NCI-H446 (cell line): Measurements from ENCODE around the gene SLC5A3.

ENCODE experiments used
- DNase-seq, 2 experiments: peaks; one replicate each; lab custom pipeline; 2025; lab: John Stamatoyannopoulos, UW

The SLC5A3 gene

DNA sequence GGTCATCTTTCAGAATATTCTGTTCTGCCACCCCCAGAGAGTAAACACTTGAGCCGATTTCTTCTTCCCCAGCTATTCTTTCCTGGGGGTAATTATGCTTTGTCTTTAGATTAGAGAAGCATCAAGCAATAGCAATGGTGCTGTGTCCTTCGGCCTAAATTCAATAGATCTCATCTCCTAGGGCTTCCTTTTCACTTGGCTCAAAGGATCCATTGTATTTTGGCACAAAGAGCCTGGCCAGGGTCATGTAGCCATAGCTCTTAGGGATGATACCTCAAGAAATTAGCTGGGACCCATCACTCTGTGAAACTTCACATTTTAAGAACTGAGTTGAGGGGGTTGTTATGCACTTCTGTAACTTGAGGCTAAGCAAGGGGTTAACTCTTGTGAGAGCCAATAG lies 27.0 kb downstream of the SLC5A3 start:
- no peak for DNase-seq

DNA sequence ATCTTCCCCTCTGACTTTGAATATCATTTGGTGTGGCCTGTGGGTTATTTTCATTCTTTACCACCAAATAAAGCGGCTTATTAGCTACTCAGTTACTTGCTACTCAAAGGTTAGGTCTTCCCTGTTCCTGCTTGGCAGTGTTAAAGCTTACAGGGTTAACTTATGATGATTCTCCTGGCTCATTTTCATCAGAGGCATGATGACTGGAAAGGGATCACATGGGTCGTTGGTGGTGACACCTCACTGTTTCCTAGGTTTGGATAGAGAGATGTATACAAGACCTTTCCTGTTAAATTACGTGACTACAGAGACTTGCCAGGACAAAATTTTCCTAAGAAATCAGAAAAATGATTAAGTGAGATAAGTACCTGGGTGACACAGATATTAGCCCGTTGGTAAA lies 27.4 kb downstream of the SLC5A3 start:
- no peak for DNase-seq

- DNase-seq: no peak
Observed at GRCh38 chr21:34105947-34106541, 32.7 kb downstream of the SLC5A3 start.

- DNase-seq: no peak
Observed at GRCh38 chr21:34107606-34108005, 34.2 kb downstream of the SLC5A3 start.

- DNase-seq: no peak
Observed at GRCh38 chr21:34109075-34109474, 35.7 kb downstream of the SLC5A3 start.

DNA sequence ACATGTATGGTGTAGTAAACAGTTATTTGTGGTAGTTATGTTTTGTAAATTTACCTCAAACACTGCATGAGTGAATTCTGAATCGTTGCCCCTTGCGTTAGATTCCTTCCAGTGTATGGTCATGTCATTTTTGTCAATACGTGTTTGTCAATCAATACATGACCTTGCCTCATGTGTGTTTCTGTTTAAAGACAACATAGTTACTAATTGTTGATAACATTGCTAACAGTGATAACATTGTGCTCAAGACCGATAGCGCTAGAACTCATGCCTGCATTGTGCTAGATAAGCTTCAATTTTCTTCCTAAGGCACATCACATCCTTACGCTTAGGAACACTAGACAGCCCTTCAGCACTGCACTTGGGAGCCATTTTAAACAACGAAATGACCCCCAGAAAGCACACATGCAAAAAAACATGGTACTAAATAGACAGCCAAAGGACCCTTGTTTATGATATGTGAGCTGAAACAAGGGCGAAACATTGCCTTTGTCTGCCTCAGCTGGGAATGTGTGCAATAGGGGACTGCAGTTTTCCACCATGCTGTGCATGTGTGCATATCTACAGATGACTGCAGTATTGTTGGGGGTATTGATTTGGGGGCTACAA lies 37.3 kb downstream of the SLC5A3 start:
- no peak for DNase-seq

DNA sequence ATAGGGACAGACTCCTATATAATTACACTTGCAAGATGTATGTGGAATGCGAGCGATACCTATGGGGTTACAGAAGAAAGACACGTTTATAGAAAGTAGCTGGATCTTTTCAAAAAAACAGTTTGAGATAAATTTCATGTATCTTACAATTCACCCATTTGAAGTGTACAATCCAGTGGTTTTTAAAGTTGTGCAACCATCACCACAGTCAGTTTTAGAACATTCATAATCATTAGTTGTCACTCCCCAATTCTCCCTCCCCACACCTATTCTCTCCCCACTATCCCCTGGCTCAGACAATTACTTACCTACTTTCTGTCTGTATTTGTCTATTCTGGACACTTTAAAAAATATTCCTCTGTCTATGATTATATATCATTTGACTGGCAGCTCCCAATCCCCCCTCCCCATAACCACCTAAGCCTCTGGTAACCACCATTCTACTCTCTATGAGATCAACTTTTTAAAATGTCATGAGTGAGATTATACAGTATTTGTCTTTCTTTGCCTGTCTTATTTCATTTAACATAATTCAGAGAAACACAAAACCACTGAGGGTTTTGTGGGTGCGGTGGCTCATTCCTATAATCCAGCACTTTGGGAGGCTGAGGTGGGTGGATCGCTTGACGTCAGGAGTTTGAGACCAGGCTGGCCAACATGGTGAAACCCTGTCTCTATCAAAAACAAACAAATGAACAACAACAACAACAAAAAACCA lies 39.1 kb downstream of the SLC5A3 start:
- DNase-seq: no peak

- DNase-seq: no peak
Observed at GRCh38 chr21:34113842-34114241, 40.5 kb downstream of the SLC5A3 start.

GRCh38 chr21:34115160-34115559 lies 41.8 kb downstream of the SLC5A3 start:
- DNase-seq: no peak

DNA sequence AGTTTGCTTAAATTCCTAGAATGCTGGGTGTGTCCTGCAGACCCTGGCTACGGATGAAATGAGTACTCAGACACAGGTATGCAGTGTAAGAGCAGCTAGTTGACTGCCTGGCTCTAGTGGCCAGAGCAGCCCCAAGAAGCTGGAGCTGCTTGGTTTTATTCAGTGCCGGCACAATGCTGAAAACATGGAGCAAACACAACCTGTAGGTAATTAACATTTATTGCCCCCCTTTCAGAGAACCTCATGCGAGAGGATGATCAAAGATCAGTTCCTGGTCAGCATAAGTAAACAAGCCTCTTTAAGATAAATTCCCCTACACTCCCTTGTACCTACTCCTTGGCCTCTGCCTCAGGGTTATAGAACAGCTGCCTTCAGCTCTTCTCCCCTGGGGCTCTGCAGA lies 43.2 kb downstream of the SLC5A3 start:
- no peak for DNase-seq

DNA sequence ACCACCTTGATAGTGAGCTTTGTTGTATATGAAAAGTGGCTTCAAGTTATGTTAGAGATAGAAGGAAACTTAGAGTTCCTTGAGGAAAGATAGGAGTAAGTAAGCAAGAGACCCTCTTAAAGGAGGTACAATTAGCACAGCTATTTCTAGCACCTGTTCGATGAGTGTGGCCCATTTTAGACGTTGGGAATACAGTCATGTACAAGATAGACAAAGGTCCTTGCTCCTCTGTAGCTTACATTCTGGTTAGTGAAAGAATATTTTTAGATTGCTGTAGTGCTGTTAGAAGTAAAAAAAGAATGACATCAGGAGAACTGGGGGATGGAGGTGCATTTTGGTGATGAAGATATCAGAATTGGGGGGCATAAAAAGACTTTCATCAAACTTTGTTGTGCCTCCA lies 47.5 kb downstream of the SLC5A3 start:
- no peak for DNase-seq

DNA sequence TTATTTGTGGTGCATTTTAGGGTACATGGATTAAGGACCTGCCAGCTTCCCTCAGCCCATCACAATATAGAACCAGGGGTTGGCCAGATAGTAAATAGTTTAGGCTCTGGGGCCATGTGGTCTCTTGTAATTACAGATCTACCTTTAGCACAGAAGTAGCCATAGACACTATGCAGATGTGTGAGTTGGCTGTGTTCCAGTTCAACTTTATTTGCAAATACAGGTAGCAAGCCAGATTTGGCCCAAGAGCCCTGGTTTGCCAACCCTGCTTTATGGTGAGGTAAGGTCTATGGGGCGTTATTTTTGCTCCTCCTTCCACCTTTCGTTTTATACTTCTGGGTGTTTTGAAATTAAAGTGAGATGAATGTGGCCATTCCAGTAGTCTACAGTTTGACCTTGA lies 48.7 kb downstream of the SLC5A3 start:
- no peak for DNase-seq
